Measurements from ENCODE around the gene KRTAP1-4.

DNA sequence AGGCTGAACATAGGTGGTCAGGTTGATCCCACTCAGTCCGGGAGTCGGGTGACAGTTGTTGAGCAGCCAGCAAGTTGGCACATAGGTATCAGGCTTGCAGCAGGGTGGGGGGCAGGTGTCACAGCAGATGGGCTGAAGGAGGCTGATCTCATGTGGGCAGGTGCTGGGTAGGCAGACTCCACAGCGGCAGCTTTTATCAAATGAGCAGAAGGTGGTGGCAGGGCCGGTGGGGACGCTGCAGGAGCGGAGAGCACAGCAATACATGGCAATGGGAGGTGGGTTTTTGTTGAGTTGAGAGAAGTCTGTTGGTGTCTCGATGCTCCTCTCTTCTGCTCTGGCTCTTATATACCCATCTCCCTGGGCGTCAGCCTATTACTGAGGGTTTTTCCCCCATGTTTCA lies 21.2 kb downstream of the KRTAP1-4 start, which contains the start of gene KRTAP3-1:
- TF ChIP-seq YY1 (IDR thresholded peaks at IDR 0.05; ENCODE audit: low read depth) (no peak), CEBPB (IDR thresholded peaks at IDR 0.05) (no peak), TAF1 (IDR thresholded peaks at IDR 0.05; ENCODE audit: low read depth) (no peak), FOXM1 (IDR thresholded peaks at IDR 0.05; ENCODE audit: borderline replicate concordance, low read depth) (no peak), EGR1 (IDR thresholded peaks at IDR 0.05) (no peak), NFIC (IDR thresholded peaks at IDR 0.05) (no peak), EP300 (IDR thresholded peaks at IDR 0.05; ENCODE audit: borderline replicate concordance) (no peak), RAD21 (IDR thresholded peaks at IDR 0.05; ENCODE audit: low read depth) (no peak), ZBTB7A (IDR thresholded peaks at IDR 0.05; ENCODE audit: low read depth) (no peak), TCF12 (IDR thresholded peaks at IDR 0.05; ENCODE audit: low read depth) (no peak)
- TF ChIP-seq, protein P1, sequence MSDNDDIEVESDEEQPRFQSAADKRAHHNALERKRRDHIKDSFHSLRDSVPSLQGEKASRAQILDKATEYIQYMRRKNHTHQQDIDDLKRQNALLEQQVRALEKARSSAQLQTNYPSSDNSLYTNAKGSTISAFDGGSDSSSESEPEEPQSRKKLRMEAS (IDR thresholded peaks at IDR 0.05): no peak
- TF ChIP-seq, protein P2, sequence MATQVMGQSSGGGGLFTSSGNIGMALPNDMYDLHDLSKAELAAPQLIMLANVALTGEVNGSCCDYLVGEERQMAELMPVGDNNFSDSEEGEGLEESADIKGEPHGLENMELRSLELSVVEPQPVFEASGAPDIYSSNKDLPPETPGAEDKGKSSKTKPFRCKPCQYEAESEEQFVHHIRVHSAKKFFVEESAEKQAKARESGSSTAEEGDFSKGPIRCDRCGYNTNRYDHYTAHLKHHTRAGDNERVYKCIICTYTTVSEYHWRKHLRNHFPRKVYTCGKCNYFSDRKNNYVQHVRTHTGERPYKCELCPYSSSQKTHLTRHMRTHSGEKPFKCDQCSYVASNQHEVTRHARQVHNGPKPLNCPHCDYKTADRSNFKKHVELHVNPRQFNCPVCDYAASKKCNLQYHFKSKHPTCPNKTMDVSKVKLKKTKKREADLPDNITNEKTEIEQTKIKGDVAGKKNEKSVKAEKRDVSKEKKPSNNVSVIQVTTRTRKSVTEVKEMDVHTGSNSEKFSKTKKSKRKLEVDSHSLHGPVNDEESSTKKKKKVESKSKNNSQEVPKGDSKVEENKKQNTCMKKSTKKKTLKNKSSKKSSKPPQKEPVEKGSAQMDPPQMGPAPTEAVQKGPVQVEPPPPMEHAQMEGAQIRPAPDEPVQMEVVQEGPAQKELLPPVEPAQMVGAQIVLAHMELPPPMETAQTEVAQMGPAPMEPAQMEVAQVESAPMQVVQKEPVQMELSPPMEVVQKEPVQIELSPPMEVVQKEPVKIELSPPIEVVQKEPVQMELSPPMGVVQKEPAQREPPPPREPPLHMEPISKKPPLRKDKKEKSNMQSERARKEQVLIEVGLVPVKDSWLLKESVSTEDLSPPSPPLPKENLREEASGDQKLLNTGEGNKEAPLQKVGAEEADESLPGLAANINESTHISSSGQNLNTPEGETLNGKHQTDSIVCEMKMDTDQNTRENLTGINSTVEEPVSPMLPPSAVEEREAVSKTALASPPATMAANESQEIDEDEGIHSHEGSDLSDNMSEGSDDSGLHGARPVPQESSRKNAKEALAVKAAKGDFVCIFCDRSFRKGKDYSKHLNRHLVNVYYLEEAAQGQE (IDR thresholded peaks at IDR 0.05; ENCODE audit: low read depth): no peak
